ENCODE measurements around the gene PFDN2. TPM values are rescaled to one million over a fixed set of nuclear protein-coding genes. Genes with fewer than 3 reads are reported as not detected.

The PFDN2 gene
- total RNA-seq, 1 donor = 27.9 TPM

- Histone ChIP-seq H3K9me3 (ENCODE audit: low read depth, low read length) (no peaks in the 10 kb centered on the region), H3K27me3 (ENCODE audit: insufficient read depth, low read length) (no peaks in the 10 kb centered on the region), H3K79me2 (ENCODE audit: insufficient read depth, low read length) (no peaks in the 10 kb centered on the region), H2AFZ (ENCODE audit: low read length) (no peak overlapping the region), H3K4me2 (ENCODE audit: insufficient read depth, low read length) (no peak overlapping the region), H3K4me1 (ENCODE audit: insufficient read depth, low read length) (no peaks in the 10 kb centered on the region), H3K4me3 (ENCODE audit: insufficient read depth, low read length) (no peak overlapping the region), H3K36me3 (ENCODE audit: insufficient read depth, low read length) (no peaks in the 10 kb centered on the region), H3K27ac (ENCODE audit: low read depth, low read length) (no peak overlapping the region), H4K20me1 (ENCODE audit: insufficient read depth, low read length) (no peaks in the 10 kb centered on the region)
- no peak for DNase-seq (ENCODE audit: insufficient read length, low spot score, missing footprints)
- TF ChIP-seq, protein P1, sequence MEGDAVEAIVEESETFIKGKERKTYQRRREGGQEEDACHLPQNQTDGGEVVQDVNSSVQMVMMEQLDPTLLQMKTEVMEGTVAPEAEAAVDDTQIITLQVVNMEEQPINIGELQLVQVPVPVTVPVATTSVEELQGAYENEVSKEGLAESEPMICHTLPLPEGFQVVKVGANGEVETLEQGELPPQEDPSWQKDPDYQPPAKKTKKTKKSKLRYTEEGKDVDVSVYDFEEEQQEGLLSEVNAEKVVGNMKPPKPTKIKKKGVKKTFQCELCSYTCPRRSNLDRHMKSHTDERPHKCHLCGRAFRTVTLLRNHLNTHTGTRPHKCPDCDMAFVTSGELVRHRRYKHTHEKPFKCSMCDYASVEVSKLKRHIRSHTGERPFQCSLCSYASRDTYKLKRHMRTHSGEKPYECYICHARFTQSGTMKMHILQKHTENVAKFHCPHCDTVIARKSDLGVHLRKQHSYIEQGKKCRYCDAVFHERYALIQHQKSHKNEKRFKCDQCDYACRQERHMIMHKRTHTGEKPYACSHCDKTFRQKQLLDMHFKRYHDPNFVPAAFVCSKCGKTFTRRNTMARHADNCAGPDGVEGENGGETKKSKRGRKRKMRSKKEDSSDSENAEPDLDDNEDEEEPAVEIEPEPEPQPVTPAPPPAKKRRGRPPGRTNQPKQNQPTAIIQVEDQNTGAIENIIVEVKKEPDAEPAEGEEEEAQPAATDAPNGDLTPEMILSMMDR (IDR thresholded peaks at IDR 0.05; ENCODE audit: extremely low read depth, low read depth, low read length) = no peak
These were observed 44.2 kb downstream of the PFDN2 start for GRCh38 chr1:161073474-161074121.

DNA sequence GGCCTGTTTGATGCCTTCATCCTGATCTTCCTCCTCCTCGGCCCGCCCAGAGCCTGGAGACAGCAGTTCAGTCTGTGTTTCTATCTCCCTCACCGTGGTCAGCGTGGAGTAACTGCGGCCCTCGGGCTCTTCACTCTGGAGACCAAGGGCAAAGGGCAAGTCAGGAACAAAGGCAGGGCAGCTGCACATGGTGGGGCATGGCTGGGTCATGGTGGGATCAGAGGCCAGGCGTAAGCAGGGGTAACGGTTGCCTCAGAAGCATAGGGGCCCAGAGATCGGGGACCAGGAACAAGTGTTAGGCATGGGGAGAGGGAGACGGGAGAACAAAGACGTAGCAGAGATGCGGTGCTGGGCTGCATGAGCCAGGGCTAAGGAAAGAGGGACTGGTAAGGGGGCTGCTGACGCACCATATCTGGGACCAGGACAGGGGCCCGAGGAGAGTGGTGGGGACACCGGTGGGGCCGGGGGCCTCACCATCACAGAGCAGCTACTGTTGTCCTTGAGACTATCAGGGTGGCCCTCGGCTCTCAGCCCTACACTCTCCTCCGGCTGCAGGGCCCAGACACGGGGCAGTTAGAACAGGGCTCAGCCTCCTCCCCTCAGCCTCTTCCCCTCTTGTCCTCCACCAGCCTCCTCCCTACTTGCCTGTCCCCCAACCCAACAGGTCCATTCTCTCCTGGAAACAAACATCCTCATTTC, 44.9 kb downstream of the PFDN2 start:
- Histone ChIP-seq H3K27me3 (ENCODE audit: insufficient read depth, low read length) (no peaks in the 10 kb centered on the region), H3K4me1 (ENCODE audit: insufficient read depth, low read length) (no peaks in the 10 kb centered on the region), H3K4me3 (ENCODE audit: insufficient read depth, low read length) (no peak overlapping the region), H3K79me2 (ENCODE audit: insufficient read depth, low read length) (no peaks in the 10 kb centered on the region), H3K36me3 (ENCODE audit: insufficient read depth, low read length) (no peaks in the 10 kb centered on the region), H3K9me3 (ENCODE audit: low read depth, low read length) (no peaks in the 10 kb centered on the region), H3K4me2 (ENCODE audit: insufficient read depth, low read length) (no peak overlapping the region), H4K20me1 (ENCODE audit: insufficient read depth, low read length) (no peaks in the 10 kb centered on the region), H2AFZ (ENCODE audit: low read length) (no peak overlapping the region), H3K27ac (ENCODE audit: low read depth, low read length) (no peak overlapping the region)
- DNase-seq (ENCODE audit: insufficient read length, low spot score, missing footprints) = peak; percentile 55
- TF ChIP-seq, protein P1 (IDR thresholded peaks at IDR 0.05; ENCODE audit: extremely low read depth, low read depth, low read length) = no peak

- TF ChIP-seq, protein P1 (IDR thresholded peaks at IDR 0.05; ENCODE audit: extremely low read depth, low read depth, low read length) = peak; percentile 77
- Histone ChIP-seq H3K27ac (ENCODE audit: low read depth, low read length) (no peak overlapping the region), H3K27me3 (ENCODE audit: insufficient read depth, low read length) (no peaks in the 10 kb centered on the region), H4K20me1 (ENCODE audit: insufficient read depth, low read length) (no peaks in the 10 kb centered on the region), H2AFZ (ENCODE audit: low read length) (no peak overlapping the region), H3K4me2 (ENCODE audit: insufficient read depth, low read length) (no peak overlapping the region), H3K4me1 (ENCODE audit: insufficient read depth, low read length) (no peaks in the 10 kb centered on the region), H3K79me2 (ENCODE audit: insufficient read depth, low read length) (no peaks in the 10 kb centered on the region), H3K36me3 (ENCODE audit: insufficient read depth, low read length) (no peaks in the 10 kb centered on the region), H3K4me3 (ENCODE audit: insufficient read depth, low read length) (no peak overlapping the region), H3K9me3 (ENCODE audit: low read depth, low read length) (no peaks in the 10 kb centered on the region)
- DNase-seq (ENCODE audit: insufficient read length, low spot score, missing footprints) = peak; percentile 93
These were observed 45.9 kb downstream of the PFDN2 start for GRCh38 chr1:161071886-161072371.

DNA sequence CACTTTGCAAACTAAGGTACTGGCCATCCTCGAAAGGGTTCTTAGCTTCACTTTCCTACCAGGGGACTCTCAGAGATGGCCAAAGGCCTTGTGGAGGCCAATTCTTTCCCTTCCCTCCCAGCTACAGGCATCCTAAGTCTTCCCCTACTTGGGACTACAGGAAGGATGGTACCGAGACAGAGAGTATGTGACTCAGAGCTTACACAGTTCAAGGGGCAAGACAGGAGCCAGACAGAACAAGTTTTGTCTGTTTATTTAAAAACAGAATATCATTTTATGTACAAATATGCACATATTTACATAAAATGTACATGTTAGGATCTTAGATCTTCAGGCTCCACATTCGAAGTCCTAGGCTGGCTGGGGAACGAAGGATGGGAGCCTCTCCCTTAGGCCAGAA, 47.1 kb downstream of the PFDN2 start:
- Histone ChIP-seq H4K20me1 (ENCODE audit: insufficient read depth, low read length) (no peaks in the 10 kb centered on the region), H3K9me3 (ENCODE audit: low read depth, low read length) (no peaks in the 10 kb centered on the region), H3K4me1 (ENCODE audit: insufficient read depth, low read length) (no peaks in the 10 kb centered on the region), H2AFZ (ENCODE audit: low read length) (peak overlapping the region; percentile 22), H3K27ac (ENCODE audit: low read depth, low read length) (no peak overlapping the region), H3K36me3 (ENCODE audit: insufficient read depth, low read length) (no peaks in the 10 kb centered on the region), H3K27me3 (ENCODE audit: insufficient read depth, low read length) (no peaks in the 10 kb centered on the region), H3K4me2 (ENCODE audit: insufficient read depth, low read length) (no peak overlapping the region), H3K79me2 (ENCODE audit: insufficient read depth, low read length) (no peaks in the 10 kb centered on the region), H3K4me3 (ENCODE audit: insufficient read depth, low read length) (no peak overlapping the region)
- DNase-seq (ENCODE audit: insufficient read length, low spot score, missing footprints) = no peak
- TF ChIP-seq, protein P1 (IDR thresholded peaks at IDR 0.05; ENCODE audit: extremely low read depth, low read depth, low read length) = no peak
